Hematopoietic multipotent progenitor cell treated with erythropoietin and hydrocortisone succinate and interleukin-3 and kit ligand, for 8 days (in vitro differentiated cells): ENCODE results near the gene VWA5B1.

Source experiments
- DNase-seq: peaks from one replicate; pipeline ENCODE4 v3.0.0-alpha.2; 2015

VWA5B1 gene

DNA sequence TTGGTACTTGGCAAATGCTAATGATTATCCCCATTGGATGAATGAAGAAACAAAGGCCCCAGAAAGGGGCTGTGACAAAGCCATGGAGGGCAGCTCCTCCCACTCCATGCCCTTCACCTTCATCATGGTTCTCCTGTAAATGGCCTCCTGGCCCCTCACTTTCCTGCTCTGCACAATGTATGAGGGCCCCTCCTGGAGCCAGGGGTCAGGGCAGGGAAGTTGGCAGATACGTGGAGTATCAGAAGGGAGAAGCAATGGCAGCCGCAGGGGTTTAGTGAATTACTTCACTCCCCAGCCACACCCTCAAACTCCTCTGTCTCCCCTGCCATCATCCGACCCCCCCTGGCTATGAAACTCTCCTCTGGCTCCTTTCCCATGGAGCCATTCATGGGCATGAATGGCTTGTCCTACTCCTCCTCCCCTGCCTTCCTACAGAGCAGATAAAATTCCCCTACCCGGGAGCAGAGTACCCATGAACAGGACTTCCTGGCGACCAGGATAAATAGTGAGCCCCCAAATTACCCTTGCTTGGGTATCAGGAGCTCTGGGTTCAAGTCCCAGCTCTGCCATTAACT is 109.0 kb downstream of the VWA5B1 start:
- DNase-seq: no peak

DNA sequence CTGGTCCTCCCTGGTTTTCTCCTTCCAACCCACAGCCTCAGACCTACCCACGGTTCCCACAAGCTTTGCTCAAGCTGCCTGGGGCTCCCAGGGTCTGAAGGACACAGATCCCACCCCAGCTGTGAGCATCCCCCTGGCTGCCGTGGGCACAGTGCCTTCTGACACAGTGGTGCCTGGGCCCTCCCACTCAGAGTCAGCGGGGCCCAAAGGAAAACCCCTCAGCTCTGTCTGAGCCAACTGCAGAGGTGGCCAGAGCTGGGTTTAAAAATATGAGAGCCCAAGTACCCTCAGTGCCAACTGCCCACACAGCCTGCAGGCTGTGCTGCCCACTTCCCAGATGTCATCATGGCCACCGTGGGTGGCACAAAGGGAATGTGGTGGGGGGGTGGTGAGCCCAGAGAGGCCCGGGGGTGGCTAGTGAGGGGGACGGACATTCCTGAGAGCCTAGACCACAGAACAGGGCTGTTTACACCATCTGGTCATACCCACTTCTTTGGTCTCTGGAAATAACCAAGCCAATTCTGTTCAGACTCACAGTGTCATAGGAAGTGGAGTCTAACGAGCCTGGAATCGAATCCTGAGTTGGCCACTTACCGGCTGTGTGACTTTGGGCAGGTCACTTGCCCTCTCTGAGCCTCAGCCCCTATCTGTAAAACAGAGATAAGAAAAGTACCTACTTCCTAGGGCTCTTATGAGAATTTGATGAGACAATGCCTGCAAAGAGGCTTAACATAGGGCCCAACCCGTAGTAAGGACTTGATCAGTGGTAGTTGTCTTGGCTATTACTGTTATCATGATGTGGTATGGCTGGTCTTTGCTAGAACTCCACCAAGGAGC is 109.9 kb downstream of the VWA5B1 start:
- DNase-seq: no peak

DNA sequence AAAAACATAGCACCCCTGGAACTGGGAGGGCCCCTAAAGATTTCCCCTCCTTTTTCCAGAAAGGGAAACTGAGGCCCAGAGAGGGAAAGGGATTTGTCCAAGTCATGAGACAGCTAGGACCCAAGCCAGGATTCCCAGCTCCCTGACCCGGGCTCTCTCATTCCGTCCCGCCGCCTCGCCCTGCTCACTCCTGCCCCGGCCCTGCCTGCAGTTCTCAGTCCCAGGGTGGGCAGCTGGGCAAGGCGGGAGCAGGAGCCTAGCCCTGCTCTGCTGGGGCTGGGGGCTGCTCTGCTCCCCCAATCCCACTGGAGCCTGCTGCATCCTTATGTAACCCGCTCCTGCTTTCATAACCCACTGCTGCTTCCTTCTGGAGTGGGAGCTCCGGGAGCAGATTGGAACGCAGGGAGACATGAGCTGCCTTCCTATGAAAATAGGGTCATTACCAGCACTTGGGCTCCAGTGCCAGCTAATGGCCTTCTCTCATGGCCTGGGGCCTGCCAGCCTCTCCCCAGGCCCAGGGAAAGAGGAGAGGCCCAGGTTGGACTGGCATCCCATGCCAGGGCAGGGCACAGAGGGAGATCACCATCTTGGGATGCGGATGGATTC is 110.8 kb downstream of the VWA5B1 start:
- no peak for DNase-seq

DNA sequence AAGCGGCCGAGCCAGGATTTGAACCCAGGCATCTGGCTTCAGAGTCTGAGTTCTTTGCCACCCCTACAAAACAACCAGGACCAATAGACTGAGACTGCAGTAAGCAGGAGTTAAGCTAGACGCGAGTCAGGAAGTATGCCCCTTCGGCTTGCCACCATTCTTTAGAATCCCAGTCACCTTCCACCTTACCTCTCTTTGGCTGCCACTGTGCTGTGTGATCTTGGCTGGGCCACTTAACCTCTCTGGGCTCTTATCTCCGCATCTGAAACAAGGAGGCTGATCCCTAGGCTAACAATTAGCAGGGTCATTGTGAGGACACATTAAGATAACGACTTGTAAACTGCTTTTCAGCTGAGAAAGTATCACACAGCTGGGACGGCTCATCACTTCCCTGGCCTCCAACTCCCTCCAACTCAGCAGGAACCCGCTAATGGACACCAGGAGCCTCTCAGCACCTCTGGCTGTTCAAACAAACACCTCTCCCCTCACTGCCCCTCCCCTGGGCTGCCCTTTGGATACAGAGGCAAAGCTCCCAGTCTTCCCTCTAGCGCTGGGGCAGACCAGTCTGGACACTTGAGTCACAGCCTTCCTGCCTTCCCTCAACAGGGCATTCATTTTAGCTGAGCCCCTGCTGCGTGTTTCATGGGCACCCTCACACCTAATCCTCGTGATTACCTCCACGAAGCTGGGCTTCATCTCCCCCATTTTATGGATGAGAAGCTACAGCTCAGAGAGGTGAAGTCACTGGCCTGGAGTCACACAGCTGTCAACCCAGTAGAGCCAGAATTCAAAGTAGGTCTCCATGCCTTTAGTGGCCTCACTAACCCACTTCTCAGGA is 112.1 kb downstream of the VWA5B1 start:
- DNase-seq: no peak

DNA sequence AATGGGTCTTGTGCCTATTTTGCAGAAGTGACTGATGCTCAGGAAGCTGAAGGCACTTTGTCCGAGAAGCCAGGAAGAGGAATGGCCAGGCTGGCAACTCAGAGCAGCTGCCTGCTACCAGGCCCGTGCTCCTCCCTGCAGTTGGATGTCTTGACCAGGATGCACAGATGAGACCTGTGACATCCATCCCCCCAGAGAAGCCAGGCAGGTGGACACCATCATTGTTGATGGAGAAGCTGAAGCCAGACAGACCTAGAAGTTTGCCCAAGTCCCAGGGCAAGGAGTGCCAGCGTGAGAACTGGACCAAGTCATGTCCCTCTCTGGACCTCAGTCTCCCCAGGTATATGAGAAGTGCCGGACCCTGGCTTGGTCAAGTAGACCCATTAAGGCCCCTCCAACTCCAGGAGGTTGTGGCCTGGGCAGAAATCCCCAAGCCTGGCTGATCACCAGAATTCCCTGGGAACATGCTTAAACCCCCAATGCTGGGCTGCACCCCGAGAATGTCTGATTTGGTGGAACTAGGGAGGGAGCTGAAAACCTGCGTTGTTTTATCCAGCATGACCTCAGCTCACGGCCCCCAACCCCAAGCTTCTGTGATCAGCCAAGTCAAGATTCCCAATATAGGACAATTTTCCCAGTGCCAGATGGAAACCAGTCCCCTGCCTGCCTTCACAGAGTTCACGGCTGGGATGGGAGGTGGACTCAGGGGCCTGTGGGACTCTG is 112.9 kb downstream of the VWA5B1 start:
- no peak for DNase-seq

DNA sequence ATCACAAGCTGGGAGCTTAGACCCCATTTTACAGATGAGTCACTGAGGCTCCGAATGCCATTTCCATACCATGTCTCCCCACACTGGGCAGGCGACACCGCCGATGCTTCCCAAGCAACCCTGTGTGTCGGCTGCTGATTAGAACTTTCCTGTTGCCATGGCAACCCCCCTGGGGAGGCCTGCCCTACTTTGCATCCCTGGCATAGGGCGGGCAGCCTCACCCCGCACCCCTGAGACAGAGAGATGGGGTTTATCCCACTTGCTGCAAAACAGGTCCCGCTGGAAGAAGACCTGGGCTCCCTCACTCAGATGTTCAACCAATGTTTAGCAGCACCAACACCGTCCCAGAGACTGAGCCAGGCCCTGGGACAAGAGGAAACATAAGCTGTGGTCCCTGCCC is 113.8 kb downstream of the VWA5B1 start:
- no peak for DNase-seq
